WERI-Rb-1 (cell line): ENCODE data around the gene SIX3.

Experiments used
- DNase-seq: peaks from one replicate; pipeline ENCODE4 v3.0.0-alpha.2; 2020
- H3K27ac ChIP-seq: fragments of 250-450 bp; sonication (Bioruptor Pico); 2 replicates; pipeline ENCODE4 v1.5.1; 2020; ENCODE audit warnings: mild to moderate bottlenecking, moderate library complexity
- H3K27me3 ChIP-seq: fragments of 250-450 bp; sonication (Bioruptor Pico); 2 replicates; pipeline ENCODE4 v1.5.1; 2021; ENCODE audit warnings: mild to moderate bottlenecking, low read depth, moderate library complexity; ENCODE audit not compliant: insufficient read depth, severe bottlenecking
- H3K36me3 ChIP-seq: fragments of 250-450 bp; sonication (Bioruptor Pico); 2 replicates; pipeline ENCODE4 v1.5.1; 2020; ENCODE audit warnings: mild to moderate bottlenecking, moderate library complexity
- H3K4me3 ChIP-seq: 2 replicates; pipeline ENCODE4 v1.5.1; 2011; ENCODE audit warnings: low read depth, mild to moderate bottlenecking, control low read depth, low read length
- H3K9me3 ChIP-seq: fragments of 250-450 bp; sonication (Bioruptor Pico); 2 replicates; pipeline ENCODE4 v1.5.1; 2021; ENCODE audit warnings: mild to moderate bottlenecking, moderate library complexity; ENCODE audit not compliant: severe bottlenecking
- CTCF ChIP-seq: IDR thresholded peaks from 2 replicates; pipeline ENCODE4 v1.5.1; 2011; ENCODE audit warnings: low read depth, mild to moderate bottlenecking, control low read depth, inconsistent platforms, low read length

SIX3 gene

GRCh38 chr2:44904578-44904977 lies 36.9 kb upstream of the SIX3 start:
- Histone ChIP-seq H3K27ac (no peak overlapping the region), H3K27me3 (no peaks in the 10 kb centered on the region), H3K36me3 (no peaks in the 10 kb centered on the region), H3K4me3 (no peak overlapping the region), H3K9me3 (no peaks in the 10 kb centered on the region)
- no peak for DNase-seq
- TF ChIP-seq CTCF = no peak

GRCh38 chr2:44906972-44907371 lies 34.5 kb upstream of the SIX3 start:
- H3K27me3 ChIP-seq = no peaks in the 10 kb centered on the region
- no peaks in the 10 kb centered on the region for H3K36me3 ChIP-seq
- H3K9me3 ChIP-seq = peaks cover 5% of the 10 kb centered on the region
- DNase-seq = peak; percentile 62
- peak overlapping the region; percentile 19 for H3K4me3 ChIP-seq
- no peak overlapping the region for H3K27ac ChIP-seq
- no peak for TF ChIP-seq CTCF

- no peak for DNase-seq
- Histone ChIP-seq H3K27me3 (no peaks in the 10 kb centered on the region), H3K9me3 (peaks cover 5% of the 10 kb centered on the region), H3K4me3 (no peak overlapping the region), H3K36me3 (no peaks in the 10 kb centered on the region), H3K27ac (no peak overlapping the region)
- TF ChIP-seq CTCF = no peak
These were observed 31.7 kb upstream of the SIX3 start for GRCh38 chr2:44909831-44910230.

DNA sequence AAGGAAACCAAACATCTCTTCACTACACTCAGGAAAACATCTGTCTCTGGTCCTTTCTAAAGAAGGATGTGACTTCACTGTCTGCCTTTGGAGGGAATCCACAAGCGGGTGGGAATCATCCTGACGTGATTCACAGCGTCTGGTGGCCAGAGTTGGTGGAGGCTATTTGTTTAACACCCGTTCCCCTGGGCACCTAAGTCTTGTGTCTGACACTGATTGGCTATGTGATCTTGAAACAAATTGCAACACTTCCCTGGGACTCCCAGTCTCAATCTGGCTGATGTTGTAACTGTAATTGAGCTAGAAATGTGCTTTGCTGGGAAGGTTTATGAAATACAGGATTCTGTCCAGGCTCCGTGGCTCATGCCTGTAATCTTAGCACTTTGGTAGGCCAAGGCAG lies 28.8 kb upstream of the SIX3 start:
- no peak overlapping the region for H3K27ac ChIP-seq
- peaks cover 5% of the 10 kb centered on the region for H3K9me3 ChIP-seq
- H3K36me3 ChIP-seq = no peaks in the 10 kb centered on the region
- H3K27me3 ChIP-seq = no peaks in the 10 kb centered on the region
- H3K4me3 ChIP-seq = no peak overlapping the region
- no peak for TF ChIP-seq CTCF
- DNase-seq = no peak

DNA sequence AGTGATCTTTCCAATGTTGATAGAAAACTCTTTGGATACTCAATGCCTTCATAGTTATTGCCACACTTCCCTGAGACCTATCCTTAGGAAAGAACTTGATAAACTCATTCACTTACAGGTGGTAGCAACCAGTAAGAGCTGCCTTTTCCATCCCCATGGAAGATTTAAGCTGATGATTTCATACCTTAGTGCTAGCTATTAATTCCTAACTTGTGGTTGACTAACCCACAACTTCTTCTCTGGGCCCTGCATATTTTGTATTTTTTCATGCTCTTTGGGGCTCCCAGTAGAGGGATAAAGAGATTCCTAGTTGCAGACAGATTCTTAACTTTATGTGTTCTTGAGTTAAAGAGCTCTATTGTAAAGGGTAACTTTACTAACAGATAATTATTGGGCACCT lies 25.2 kb upstream of the SIX3 start:
- TF ChIP-seq CTCF = no peak
- Histone ChIP-seq H3K27me3 (no peaks in the 10 kb centered on the region), H3K9me3 (peaks cover 2% of the 10 kb centered on the region), H3K27ac (no peak overlapping the region), H3K36me3 (no peaks in the 10 kb centered on the region), H3K4me3 (no peak overlapping the region)
- no peak for DNase-seq

- Histone ChIP-seq H3K27me3 (no peaks in the 10 kb centered on the region), H3K9me3 (no peaks in the 10 kb centered on the region), H3K4me3 (no peak overlapping the region), H3K36me3 (no peaks in the 10 kb centered on the region), H3K27ac (no peak overlapping the region)
- TF ChIP-seq CTCF = no peak
- no peak for DNase-seq
These were observed 23.3 kb upstream of the SIX3 start for GRCh38 chr2:44918095-44918775.
